ENCODE measurements around the gene EHMT2.
A peak's percentile ranks its signal among the peaks of the same experiment; 100 is the strongest.
"Not testable (repeated sequence)": the region's sequence is repeated elsewhere in the genome, so short reads cannot be mapped to it uniquely, and the experiment has no call there.

EHMT2 gene

GRCh38 chr6:31911826-31912585 is 14.5 kb upstream of the EHMT2 start:
- no peak for DNase-seq

DNA sequence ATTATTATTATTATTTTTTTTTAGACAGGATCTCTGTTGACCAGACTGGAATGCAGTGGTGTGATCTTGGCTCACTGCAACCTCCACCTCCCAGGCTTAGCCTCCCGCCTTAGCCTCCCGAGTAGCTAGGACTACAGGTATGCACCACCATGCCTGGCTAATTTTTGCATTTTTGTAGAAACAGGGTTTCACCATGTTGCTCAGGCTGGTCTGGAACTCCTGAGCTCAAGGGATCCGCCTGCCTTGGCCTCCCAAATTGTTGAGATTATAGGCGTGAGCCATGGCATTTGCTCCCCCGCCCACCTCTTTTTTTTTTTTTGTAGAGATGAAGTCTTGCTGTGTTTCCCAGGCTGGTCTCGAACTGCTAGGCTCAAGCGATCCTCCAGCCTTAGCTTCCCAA is 11.8 kb upstream of the EHMT2 start:
- DNase-seq, result not testable (repeated sequence)

DNA sequence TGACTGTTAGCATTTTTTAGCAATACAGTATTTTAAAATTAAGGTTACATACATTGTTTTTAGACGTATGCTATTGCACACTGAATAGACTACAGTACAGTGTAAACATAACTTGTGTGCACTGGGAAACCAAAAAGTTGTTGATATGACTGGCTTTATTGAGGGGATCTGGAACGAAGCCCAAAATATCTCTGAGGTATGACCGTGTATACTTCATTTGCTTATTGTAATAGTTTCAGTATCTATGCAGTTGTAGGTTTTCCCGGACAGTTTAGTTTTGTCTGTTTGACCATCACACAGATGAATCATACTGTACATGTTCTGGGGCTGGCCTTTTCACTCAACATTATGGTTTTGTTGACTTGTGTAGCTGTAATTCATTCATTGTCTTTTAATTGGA is 11.3 kb upstream of the EHMT2 start:
- DNase-seq, result no peak

- DNase-seq, result not testable (repeated sequence)
These were observed 10.8 kb upstream of the EHMT2 start for GRCh38 chr6:31908255-31908654.

- no peak for DNase-seq
These were observed 9.8 kb upstream of the EHMT2 start for GRCh38 chr6:31907158-31907813.

DNA sequence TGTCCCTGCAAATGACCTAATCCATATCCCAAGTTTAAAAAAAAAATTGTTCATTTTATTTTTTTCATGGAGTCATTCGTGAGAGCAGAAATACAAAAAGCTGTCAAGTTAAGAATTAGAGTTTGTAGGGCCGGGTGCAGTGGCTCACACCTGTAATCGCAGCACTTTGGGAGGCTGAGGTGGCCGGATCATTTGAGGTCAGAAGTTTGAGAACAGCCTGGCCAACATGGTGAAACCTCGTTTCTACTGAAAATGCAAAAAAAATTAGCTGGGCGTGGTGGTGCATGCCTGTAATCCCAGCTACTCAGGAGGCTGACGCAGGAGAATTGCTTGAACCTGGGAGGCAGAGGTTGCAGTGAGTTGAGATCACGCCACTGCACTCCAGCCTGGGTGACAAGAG is 9.2 kb upstream of the EHMT2 start:
- DNase-seq, result not testable (repeated sequence)

GRCh38 chr6:31906122-31906521 is 8.6 kb upstream of the EHMT2 start:
- DNase-seq, result no peak

- no peak for DNase-seq
These were observed 7.5 kb upstream of the EHMT2 start for GRCh38 chr6:31905041-31905440.

GRCh38 chr6:31903957-31904356 is 6.5 kb upstream of the EHMT2 start:
- no peak for DNase-seq

DNA sequence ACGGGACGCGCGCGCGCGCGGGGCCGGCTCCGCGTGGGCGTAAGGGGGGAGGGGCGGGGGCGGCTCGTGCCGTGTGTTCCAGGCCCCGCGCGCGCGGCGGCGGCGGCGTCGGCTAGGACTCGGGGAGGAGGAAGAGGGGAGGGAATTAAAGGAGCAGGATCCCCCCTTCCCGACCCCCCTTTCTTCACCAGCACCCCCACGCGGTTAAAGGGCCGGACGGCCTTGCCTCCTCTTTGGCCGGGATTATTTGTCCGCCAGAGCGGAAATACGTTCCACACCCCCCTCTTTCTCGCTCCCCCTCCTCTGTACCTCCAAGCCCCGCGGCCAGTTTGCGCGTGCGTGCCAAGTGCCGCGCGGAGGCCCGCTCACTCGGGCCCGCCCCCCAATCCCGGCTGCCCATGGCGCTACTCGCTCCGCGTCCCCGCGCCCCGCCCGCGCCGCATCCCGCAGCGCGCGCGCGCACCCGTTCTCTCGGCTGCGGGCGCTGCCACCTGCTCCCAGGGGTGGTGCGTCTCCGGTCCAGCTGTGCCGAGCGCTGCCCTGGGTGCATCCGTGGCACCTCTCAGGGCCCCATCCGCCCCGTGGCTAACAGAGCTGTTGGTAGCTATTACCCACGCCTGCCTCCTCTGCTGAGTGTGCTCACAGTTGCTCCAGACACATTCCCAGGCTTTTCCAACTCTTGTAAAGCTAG is 4.6 kb upstream of the EHMT2 start, which contains the start of gene ZBTB12:
Gene ZBTB12, minus strand, starts transcription at position 134 of the 691 bp plus-strand sequence. CDS start 781 bp downstream, outside the sequence.
- DNase-seq, result peak; percentile 95

- peak; percentile 53 for DNase-seq
These were observed 4.0 kb upstream of the EHMT2 start for GRCh38 chr6:31901415-31901952.

DNA sequence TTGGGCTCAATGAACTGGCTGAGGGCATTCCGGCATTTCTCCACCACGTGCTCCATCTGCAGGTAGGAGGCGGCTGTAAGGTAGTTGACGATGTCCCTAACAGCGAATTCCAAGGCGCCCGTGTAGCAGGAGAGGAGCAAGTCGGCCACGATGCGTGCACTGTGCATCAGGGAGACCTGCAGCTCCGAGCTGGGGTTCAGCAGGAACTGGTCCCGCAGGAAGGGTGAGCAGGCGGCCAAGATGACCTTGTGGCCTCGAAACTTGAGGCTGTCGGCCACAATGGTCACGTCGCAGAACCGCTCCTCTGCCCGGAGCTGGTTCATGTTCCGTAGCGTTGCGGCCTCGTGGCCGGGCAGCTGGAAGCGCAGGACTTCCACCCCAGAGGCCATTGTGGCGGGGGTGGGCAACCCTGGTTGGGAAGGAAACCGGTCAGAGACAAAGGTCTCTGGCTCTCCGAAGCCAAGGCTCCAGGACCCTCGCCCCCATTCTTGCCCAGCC is 3.5 kb upstream of the EHMT2 start:
- no peak for DNase-seq

DNA sequence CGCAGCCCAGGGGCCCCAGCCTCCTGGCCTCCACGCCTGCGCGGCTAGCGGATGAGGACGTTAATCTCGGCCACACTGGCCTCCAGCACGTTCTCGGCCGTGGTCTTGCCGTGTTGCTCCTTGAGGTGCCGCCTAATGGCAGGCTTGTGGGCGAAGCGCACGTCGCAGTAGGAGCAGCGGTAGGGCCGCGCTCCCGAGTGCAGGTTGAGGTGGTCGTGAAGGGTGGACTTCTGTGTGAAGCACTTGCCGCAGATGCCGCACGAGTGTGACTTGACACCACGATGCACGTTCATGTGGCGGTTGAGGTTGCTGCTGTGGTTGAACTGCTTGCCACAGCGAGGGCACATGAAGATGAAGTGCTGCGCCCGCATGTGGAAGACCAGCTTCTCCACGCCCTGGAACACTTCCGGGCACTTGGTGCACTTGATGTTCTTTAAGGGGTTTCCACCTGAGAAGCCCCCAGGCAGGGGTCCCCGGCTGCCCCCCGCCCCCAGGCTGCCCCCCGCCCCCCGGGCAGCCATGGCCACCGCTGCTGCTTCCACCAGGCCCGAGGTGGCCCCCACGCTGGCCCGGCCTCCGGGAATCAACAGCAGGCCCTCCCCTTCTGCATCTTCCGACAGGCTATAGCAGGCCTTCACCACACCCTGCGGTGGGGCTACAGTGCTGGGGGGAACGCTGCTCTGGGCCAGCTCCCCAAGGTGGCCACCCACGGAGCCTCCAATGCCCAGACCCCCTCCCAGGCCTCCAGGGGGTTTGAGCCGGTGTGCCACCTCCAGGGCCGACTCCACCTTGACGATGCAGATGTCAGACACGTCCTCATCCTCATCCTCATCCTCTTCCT is 2.6 kb upstream of the EHMT2 start:
- DNase-seq, result no peak

DNA sequence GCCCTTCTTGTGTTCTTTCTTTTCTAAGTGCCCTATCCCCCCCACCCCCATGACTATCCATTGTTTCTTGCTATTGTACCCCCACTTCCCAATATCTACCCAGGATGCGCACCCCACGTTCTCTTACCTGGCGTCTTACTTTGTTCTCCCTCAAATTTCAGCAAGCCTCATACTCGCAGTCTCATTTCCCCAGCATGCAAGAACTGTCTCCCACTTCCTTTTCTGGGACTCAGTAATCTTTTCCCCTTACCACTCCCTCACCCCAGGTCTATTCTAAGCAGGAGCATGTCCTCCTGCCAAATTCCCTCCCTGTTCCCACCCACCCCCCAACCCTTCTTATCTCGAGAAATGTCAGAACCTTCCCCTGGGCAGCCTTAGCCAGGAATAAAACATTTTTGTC is 1.7 kb upstream of the EHMT2 start:
- DNase-seq, result no peak

- peak; percentile 37 for DNase-seq
These were observed 999 bp upstream of the EHMT2 start for GRCh38 chr6:31898383-31899011.

GRCh38 chr6:31896856-31897611 is 464 bp downstream of the EHMT2 start:
- DNase-seq, result no peak

DNA sequence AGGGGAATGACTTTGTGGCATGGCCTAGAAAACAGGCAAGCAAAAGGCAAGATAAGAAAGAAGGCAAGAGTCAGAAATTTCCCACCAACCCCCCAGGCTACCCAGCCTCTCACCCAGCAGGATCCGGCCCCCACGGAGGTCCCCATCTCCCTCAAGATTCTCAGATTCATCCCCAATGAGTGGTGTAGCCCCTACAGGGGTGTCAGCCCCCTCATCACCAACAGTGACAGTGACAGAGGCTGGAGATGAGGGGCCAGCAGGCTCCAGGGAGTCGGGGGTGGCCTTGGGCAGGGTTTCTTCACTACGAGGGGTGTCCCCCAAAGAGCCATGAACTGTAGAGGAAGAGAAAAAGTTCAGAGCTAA is 1.0 kb downstream of the EHMT2 start:
- DNase-seq, result no peak

DNA sequence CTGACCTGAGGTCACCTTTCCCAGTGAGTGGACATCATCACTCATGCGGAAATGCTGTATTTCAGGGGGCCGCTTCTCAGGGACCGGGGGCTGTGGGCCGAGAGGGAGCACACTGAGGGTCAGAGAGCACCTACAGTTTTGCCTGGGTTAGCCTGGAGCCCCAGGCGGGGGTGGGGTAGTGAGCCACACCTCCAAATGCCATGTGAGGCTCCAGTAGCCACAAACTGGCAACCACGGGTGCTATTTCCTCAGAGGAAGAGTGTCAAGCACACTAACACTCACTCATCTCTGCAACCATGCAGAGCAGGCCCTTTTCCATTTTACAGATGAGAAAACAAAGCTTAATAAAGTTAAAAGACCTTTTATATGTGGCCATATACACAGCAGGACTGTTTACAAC is 4.7 kb downstream of the EHMT2 start:
- DNase-seq, result no peak

- DNase-seq, result no peak
These were observed 8.0 kb downstream of the EHMT2 start for GRCh38 chr6:31889331-31889972.

Data from NCI-H1436 (cell line).